Endothelial cell of umbilical vein (primary cell): ENCODE results near the gene SP140.

Experiments used
- EZH2 ChIP-seq: IDR thresholded peaks from 2 replicates; pipeline ENCODE4 v1.6.1; 2012; ENCODE audit warnings: borderline replicate concordance, low read depth, mild to moderate bottlenecking, moderate library complexity, low read length, inconsistent platforms; ENCODE audit not compliant: severe bottlenecking
- MYC ChIP-seq: IDR thresholded peaks from one replicate; pipeline ENCODE4 v1.6.1; 2011; ENCODE audit warnings: mild to moderate bottlenecking, low read depth, low read length
- POLR2A ChIP-seq: IDR thresholded peaks from 2 replicates; pipeline ENCODE4 v1.6.1; 2012; ENCODE audit warnings: low read depth, mild to moderate bottlenecking, control low read depth, low read length
- POLR2AphosphoS5 ChIP-seq: IDR thresholded peaks from 2 replicates; pipeline ENCODE4 v1.6.1; 2012; ENCODE audit warnings: low read depth, mild to moderate bottlenecking, control low read depth, low read length, moderate library complexity; ENCODE audit not compliant: insufficient read depth
- TF ChIP-seq, protein P1 (sequence below), 2 donors: IDR thresholded peaks; 1 replicate in 1 of 2; 2 replicates in 1 of 2; pipeline ENCODE4 v1.5.1; 2011; ENCODE audit warnings: low read length in 2 of 2, mild to moderate bottlenecking in 2 of 2, moderate library complexity in 2 of 2, control low read depth in 1 of 2, inconsistent platforms in 1 of 2, low read depth in 1 of 2; ENCODE audit not compliant: insufficient read depth in 1 of 2; ENCODE audit errors: extremely low read depth in 1 of 2

DNA sequence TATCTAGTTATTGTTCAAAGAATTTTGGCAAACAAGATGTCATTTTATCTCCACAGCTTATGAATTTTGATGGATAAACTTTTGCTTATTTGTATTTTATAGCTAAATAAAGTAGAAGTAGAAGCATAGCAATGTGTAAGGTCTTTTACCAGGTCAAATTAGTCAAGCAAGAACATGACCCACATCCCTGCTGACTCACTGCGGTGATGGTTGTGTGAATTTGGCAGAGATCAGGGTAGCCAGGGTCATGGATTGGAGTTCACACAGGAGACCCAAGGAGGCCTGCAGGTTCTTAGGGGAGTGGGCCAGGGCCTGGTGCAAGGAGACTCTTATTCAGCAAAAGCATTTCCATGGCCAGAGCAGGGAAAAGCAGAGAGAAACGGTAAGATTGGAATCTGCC, 18.7 kb downstream of the SP140 start:
- TF ChIP-seq, protein P1, sequence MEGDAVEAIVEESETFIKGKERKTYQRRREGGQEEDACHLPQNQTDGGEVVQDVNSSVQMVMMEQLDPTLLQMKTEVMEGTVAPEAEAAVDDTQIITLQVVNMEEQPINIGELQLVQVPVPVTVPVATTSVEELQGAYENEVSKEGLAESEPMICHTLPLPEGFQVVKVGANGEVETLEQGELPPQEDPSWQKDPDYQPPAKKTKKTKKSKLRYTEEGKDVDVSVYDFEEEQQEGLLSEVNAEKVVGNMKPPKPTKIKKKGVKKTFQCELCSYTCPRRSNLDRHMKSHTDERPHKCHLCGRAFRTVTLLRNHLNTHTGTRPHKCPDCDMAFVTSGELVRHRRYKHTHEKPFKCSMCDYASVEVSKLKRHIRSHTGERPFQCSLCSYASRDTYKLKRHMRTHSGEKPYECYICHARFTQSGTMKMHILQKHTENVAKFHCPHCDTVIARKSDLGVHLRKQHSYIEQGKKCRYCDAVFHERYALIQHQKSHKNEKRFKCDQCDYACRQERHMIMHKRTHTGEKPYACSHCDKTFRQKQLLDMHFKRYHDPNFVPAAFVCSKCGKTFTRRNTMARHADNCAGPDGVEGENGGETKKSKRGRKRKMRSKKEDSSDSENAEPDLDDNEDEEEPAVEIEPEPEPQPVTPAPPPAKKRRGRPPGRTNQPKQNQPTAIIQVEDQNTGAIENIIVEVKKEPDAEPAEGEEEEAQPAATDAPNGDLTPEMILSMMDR (IDR thresholded peaks at IDR 0.05; ENCODE audit: extremely low read depth in 1 of 2, insufficient read depth in 1 of 2, low read depth in 1 of 2, low read length in 2 of 2) = no peak
- TF ChIP-seq POLR2A (no peak), POLR2AphosphoS5 (no peak), EZH2 (no peak), MYC (no peak)
